ENCODE measurements around the gene C17orf67. TPM values are rescaled to one million over a fixed set of nuclear protein-coding genes. Genes with fewer than 3 reads are reported as not detected.

C17orf67 gene
- total and polyA plus RNA-seq, 9 of the 15 experiments (the other 6 are each of a cell fraction or from before 2014, with no cell fraction given) = 0.07 to 1.7 (median 0.59) TPM

DNA sequence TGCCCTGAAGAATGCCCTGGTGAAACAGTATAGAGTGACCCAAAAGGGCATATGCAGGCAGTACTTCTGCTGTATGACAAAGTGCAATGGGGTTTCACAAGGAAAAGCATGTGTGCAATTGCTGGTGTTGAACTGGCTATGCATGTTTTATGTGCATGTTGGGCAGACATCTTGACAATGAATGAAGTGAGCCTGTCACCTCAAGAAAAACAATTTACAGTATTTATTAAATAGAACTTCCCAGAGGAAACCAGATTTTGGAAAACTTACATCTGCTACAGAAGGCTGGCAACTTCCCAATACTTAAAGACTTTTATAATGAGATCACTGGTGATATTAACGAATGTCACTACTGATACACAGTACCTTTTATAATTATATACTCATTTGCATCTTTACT lies 30.6 kb downstream of the C17orf67 start (continued):
- TF ChIP-seq, protein P1, sequence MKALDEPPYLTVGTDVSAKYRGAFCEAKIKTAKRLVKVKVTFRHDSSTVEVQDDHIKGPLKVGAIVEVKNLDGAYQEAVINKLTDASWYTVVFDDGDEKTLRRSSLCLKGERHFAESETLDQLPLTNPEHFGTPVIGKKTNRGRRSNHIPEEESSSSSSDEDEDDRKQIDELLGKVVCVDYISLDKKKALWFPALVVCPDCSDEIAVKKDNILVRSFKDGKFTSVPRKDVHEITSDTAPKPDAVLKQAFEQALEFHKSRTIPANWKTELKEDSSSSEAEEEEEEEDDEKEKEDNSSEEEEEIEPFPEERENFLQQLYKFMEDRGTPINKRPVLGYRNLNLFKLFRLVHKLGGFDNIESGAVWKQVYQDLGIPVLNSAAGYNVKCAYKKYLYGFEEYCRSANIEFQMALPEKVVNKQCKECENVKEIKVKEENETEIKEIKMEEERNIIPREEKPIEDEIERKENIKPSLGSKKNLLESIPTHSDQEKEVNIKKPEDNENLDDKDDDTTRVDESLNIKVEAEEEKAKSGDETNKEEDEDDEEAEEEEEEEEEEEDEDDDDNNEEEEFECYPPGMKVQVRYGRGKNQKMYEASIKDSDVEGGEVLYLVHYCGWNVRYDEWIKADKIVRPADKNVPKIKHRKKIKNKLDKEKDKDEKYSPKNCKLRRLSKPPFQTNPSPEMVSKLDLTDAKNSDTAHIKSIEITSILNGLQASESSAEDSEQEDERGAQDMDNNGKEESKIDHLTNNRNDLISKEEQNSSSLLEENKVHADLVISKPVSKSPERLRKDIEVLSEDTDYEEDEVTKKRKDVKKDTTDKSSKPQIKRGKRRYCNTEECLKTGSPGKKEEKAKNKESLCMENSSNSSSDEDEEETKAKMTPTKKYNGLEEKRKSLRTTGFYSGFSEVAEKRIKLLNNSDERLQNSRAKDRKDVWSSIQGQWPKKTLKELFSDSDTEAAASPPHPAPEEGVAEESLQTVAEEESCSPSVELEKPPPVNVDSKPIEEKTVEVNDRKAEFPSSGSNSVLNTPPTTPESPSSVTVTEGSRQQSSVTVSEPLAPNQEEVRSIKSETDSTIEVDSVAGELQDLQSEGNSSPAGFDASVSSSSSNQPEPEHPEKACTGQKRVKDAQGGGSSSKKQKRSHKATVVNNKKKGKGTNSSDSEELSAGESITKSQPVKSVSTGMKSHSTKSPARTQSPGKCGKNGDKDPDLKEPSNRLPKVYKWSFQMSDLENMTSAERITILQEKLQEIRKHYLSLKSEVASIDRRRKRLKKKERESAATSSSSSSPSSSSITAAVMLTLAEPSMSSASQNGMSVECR (CRISPR knock-in tag; IDR thresholded peaks at IDR 0.05) = no peak
- TF ChIP-seq ZFP30 (CRISPR knock-in tag; IDR thresholded peaks at IDR 0.05; ENCODE audit: borderline replicate concordance) = no peak
- TF ChIP-seq ZSCAN32 (CRISPR knock-in tag; IDR thresholded peaks at IDR 0.05) = no peak
- TF ChIP-seq SRF (CRISPR knock-in tag; IDR thresholded peaks at IDR 0.05) = no peak
- no peak for TF ChIP-seq GABPB2 (CRISPR knock-in tag; conservative IDR thresholded peaks at IDR 0.05)
- no peak for TF ChIP-seq KDM2B (CRISPR knock-in tag; IDR thresholded peaks at IDR 0.05)
- no peak for TF ChIP-seq RBBP5 (IDR thresholded peaks at IDR 0.05; ENCODE audit: borderline replicate concordance, insufficient read depth, low read length, poor library complexity, severe bottlenecking)
- no peak for TF ChIP-seq ARID2 (IDR thresholded peaks at IDR 0.05)
- no peak for TF ChIP-seq SP1 (CRISPR knock-in tag; IDR thresholded peaks at IDR 0.05)

Measured in K562 (cell line).